ENCODE data around the gene GRID1. TPM values are rescaled to one million over a fixed set of nuclear protein-coding genes. Genes with fewer than 3 reads are reported as not detected.

Gene GRID1
- total and polyA plus RNA-seq, 10 donors, result 0.06 to 0.42 (median 0.15) TPM; not detected in 4

DNA sequence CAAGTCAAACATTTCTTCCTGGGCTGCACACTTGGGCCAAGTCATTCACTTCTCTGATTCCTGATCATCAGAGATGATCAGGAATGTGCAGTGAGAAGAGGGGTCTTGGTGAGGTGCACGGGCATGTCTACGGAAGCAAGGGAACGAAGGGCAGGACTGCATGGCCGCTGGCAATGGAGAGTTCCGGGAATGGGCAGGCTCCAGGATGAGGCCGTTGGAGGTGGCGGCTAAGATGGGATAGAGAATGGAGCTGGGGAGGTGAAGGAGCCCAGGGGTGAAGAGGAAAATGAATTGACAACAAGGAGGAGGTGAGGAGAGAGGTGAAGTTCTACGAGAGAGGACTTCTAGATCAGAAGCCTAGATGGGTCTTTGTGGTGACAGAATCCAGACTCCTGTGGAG, 260.0 kb downstream of the GRID1 start:
- DNase-seq, result peak; percentile 54

GRCh38 chr10:86105640-86106039, 261.0 kb downstream of the GRID1 start:
- DNase-seq, result peak; percentile 13
- WGBS, 5 donors, result 70 to 90% (median 89%) methylated on average over 4 of the region's 4 CpGs

More for the DNA sequence above, 260.0 kb downstream of the GRID1 start:
- TF ChIP-seq POLR2A (IDR thresholded peaks at IDR 0.05) (no peak), POLR2AphosphoS5 (IDR thresholded peaks at IDR 0.05) (no peak)
- TF ChIP-seq, protein P1, sequence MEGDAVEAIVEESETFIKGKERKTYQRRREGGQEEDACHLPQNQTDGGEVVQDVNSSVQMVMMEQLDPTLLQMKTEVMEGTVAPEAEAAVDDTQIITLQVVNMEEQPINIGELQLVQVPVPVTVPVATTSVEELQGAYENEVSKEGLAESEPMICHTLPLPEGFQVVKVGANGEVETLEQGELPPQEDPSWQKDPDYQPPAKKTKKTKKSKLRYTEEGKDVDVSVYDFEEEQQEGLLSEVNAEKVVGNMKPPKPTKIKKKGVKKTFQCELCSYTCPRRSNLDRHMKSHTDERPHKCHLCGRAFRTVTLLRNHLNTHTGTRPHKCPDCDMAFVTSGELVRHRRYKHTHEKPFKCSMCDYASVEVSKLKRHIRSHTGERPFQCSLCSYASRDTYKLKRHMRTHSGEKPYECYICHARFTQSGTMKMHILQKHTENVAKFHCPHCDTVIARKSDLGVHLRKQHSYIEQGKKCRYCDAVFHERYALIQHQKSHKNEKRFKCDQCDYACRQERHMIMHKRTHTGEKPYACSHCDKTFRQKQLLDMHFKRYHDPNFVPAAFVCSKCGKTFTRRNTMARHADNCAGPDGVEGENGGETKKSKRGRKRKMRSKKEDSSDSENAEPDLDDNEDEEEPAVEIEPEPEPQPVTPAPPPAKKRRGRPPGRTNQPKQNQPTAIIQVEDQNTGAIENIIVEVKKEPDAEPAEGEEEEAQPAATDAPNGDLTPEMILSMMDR (IDR thresholded peaks at IDR 0.05 in 8 of 11, conservative IDR thresholded peaks at IDR 0.05 in 3 of 11), result no peak
- H3K4me1 ChIP-seq, result no peaks in the 10 kb centered on the region
- WGBS, 5 donors, result 84 to 91% (median 88%) methylated on average over 8 of the region's 8 CpGs
- no peaks in the 10 kb centered on the region for H3K36me3 ChIP-seq
- no peak overlapping the region for H3K27ac ChIP-seq
- H3K4me3 ChIP-seq, result no peak overlapping the region
- H3K27me3 ChIP-seq (replicated peaks in 1 of 7), result no peaks in the 10 kb centered on the region
- H3K9me3 ChIP-seq, result no peaks in the 10 kb centered on the region
- intact Hi-C loops (cut with DNase I; ENCODE audit: low total_unique reads), result no loop called here

DNA sequence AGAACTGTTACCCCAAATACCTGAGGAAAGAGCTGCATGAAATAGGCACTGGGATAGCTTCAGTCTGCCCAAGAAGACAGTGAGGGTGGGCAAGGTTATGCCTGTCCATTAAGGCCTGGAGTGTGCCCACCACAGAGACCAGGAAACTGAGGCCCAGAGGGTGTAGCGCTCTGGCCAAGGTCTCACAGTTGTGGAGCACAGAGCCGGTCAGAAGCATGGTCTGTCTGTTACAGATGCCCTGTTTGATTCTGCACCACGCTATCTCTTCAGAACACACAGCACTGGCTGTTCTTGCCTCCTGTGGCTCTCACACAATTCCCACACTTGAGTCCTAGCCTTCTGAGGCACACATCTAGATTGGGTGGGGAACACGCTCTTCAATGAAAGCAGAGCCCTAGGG, 261.4 kb downstream of the GRID1 start:
- TF ChIP-seq POLR2A (IDR thresholded peaks at IDR 0.05) (no peak), POLR2AphosphoS5 (IDR thresholded peaks at IDR 0.05) (no peak)
- TF ChIP-seq, protein P1 (IDR thresholded peaks at IDR 0.05 in 8 of 11, conservative IDR thresholded peaks at IDR 0.05 in 3 of 11), result no peak
- intact Hi-C loops (cut with DNase I; ENCODE audit: low total_unique reads), result no loop called here
- DNase-seq, result peak; percentile 36
- no peaks in the 10 kb centered on the region for H3K4me1 ChIP-seq
- no peaks in the 10 kb centered on the region for H3K9me3 ChIP-seq
- H3K27ac ChIP-seq, result no peak overlapping the region
- peaks cover 0 to under 1% (median 0%) of the 10 kb centered on the region in 7 donors for H3K27me3 ChIP-seq (replicated peaks in 1 of 7)
- H3K4me3 ChIP-seq, result no peak overlapping the region
- H3K36me3 ChIP-seq, result no peaks in the 10 kb centered on the region
- WGBS, 5 donors, result 85 to 98% (median 90%) methylated on average over 4 of the region's 4 CpGs

More at GRCh38 chr10:86105640-86106039, 261.0 kb downstream of the GRID1 start:
- no peak overlapping the region for H3K4me3 ChIP-seq
- TF ChIP-seq, protein P1 (IDR thresholded peaks at IDR 0.05 in 8 of 11, conservative IDR thresholded peaks at IDR 0.05 in 3 of 11), result no peak
- no peak for TF ChIP-seq POLR2AphosphoS5 (IDR thresholded peaks at IDR 0.05)
- no peak for TF ChIP-seq POLR2A (IDR thresholded peaks at IDR 0.05)
- H3K9me3 ChIP-seq, result no peaks in the 10 kb centered on the region
- no peaks in the 10 kb centered on the region for H3K4me1 ChIP-seq
- no peaks in the 10 kb centered on the region for H3K27me3 ChIP-seq (replicated peaks in 1 of 7)
- H3K36me3 ChIP-seq, result no peaks in the 10 kb centered on the region
- H3K27ac ChIP-seq, result no peak overlapping the region
- intact Hi-C loops (cut with DNase I; ENCODE audit: low total_unique reads), result no loop called here

GRCh38 chr10:86104611-86105145, 261.9 kb downstream of the GRID1 start:
- Histone ChIP-seq H3K36me3 (no peaks in the 10 kb centered on the region), H3K4me3 (no peak overlapping the region), H3K9me3 (no peaks in the 10 kb centered on the region), H3K27me3 (replicated peaks in 1 of 7) (peaks cover 0 to 5% (median 0%) of the 10 kb centered on the region in 7 donors), H3K4me1 (no peaks in the 10 kb centered on the region), H3K27ac (no peak overlapping the region)
- peak; percentile 59 for DNase-seq
- TF ChIP-seq POLR2AphosphoS5 (IDR thresholded peaks at IDR 0.05) (no peak), POLR2A (IDR thresholded peaks at IDR 0.05) (no peak)
- TF ChIP-seq, protein P1 (IDR thresholded peaks at IDR 0.05 in 8 of 11, conservative IDR thresholded peaks at IDR 0.05 in 3 of 11), result no peak
- 76 to 87% (median 79%) methylated on average over 6 to 7 of the region's 7 CpGs for WGBS, 5 donors
- intact Hi-C loops (cut with DNase I; ENCODE audit: low total_unique reads), result no loop called here
